Measurements from ENCODE around the gene ZNF575. TPM values are rescaled to one million over a fixed set of nuclear protein-coding genes. Genes with fewer than 3 reads are reported as not detected.
"Not testable (repeated sequence)": the region's sequence is repeated elsewhere in the genome, so short reads cannot be mapped to it uniquely, and the experiment has no call there.

The ZNF575 gene
- polyA plus RNA-seq, 1 donor from 2014 or later: not detected

- no peak overlapping the region for H3K4me2 ChIP-seq (ENCODE audit: low read length)
- no peaks in the 10 kb centered on the region for H3K79me2 ChIP-seq (replicated peaks; ENCODE audit: insufficient read depth, low read length)
- H3K9ac ChIP-seq (ENCODE audit: low read length): no peak overlapping the region
- H3K36me3 ChIP-seq (ENCODE audit: insufficient read depth, low read length): no peaks in the 10 kb centered on the region
- TF ChIP-seq EP300 (conservative IDR thresholded peaks at IDR 0.05; ENCODE audit: poor library complexity, severe bottlenecking) (no peak), RAD21 (conservative IDR thresholded peaks at IDR 0.05) (no peak), TAF1 (IDR thresholded peaks at IDR 0.05; ENCODE audit: low read depth) (no peak), MXI1 (conservative IDR thresholded peaks at IDR 0.05; ENCODE audit: poor library complexity, severe bottlenecking) (no peak), CTCF (IDR thresholded peaks at IDR 0.05; ENCODE audit: poor library complexity, severe bottlenecking) (no peak), SMC3 (conservative IDR thresholded peaks at IDR 0.05; ENCODE audit: poor library complexity) (no peak), POLR2AphosphoS5 (IDR thresholded peaks at IDR 0.05) (no peak), EZH2 (IDR thresholded peaks at IDR 0.05; ENCODE audit: borderline replicate concordance, insufficient read depth, low read length, poor library complexity, severe bottlenecking) (no peak)
- TF ChIP-seq, protein P1, sequence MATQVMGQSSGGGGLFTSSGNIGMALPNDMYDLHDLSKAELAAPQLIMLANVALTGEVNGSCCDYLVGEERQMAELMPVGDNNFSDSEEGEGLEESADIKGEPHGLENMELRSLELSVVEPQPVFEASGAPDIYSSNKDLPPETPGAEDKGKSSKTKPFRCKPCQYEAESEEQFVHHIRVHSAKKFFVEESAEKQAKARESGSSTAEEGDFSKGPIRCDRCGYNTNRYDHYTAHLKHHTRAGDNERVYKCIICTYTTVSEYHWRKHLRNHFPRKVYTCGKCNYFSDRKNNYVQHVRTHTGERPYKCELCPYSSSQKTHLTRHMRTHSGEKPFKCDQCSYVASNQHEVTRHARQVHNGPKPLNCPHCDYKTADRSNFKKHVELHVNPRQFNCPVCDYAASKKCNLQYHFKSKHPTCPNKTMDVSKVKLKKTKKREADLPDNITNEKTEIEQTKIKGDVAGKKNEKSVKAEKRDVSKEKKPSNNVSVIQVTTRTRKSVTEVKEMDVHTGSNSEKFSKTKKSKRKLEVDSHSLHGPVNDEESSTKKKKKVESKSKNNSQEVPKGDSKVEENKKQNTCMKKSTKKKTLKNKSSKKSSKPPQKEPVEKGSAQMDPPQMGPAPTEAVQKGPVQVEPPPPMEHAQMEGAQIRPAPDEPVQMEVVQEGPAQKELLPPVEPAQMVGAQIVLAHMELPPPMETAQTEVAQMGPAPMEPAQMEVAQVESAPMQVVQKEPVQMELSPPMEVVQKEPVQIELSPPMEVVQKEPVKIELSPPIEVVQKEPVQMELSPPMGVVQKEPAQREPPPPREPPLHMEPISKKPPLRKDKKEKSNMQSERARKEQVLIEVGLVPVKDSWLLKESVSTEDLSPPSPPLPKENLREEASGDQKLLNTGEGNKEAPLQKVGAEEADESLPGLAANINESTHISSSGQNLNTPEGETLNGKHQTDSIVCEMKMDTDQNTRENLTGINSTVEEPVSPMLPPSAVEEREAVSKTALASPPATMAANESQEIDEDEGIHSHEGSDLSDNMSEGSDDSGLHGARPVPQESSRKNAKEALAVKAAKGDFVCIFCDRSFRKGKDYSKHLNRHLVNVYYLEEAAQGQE (IDR thresholded peaks at IDR 0.05; ENCODE audit: borderline replicate concordance): no peak
- H2AFZ ChIP-seq (ENCODE audit: low read depth, low read length): no peak overlapping the region
- no peaks in the 10 kb centered on the region for H4K20me1 ChIP-seq (ENCODE audit: insufficient read depth)
- no peak overlapping the region for H3K27ac ChIP-seq (ENCODE audit: low read length)
- H3K4me3 ChIP-seq (ENCODE audit: low read length): no peak overlapping the region
- no peaks in the 10 kb centered on the region for H3K9me2 ChIP-seq (ENCODE audit: insufficient read depth, low read length)
- H3K9me3 ChIP-seq (ENCODE audit: low read length): no peaks in the 10 kb centered on the region
- H3F3A ChIP-seq (ENCODE audit: insufficient read depth, low read length, poor library complexity, severe bottlenecking): no peaks in the 10 kb centered on the region
- H3K27me3 ChIP-seq (ENCODE audit: insufficient read depth, low read depth, low read length): no peaks in the 10 kb centered on the region
These were observed 10.1 kb upstream of the ZNF575 start for GRCh38 chr19:43522929-43523328.

- not testable (repeated sequence) for H3F3A ChIP-seq (ENCODE audit: insufficient read depth, low read length, poor library complexity, severe bottlenecking); H4K20me1 ChIP-seq (ENCODE audit: insufficient read depth); H3K9me3 ChIP-seq (ENCODE audit: low read length); H3K4me3 ChIP-seq (ENCODE audit: low read length); H3K27ac ChIP-seq (ENCODE audit: low read length); H3K9ac ChIP-seq (ENCODE audit: low read length); H3K27me3 ChIP-seq (ENCODE audit: insufficient read depth, low read depth, low read length); H2AFZ ChIP-seq (ENCODE audit: low read depth, low read length); H3K9me2 ChIP-seq (ENCODE audit: insufficient read depth, low read length); H3K36me3 ChIP-seq (ENCODE audit: insufficient read depth, low read length); H3K79me2 ChIP-seq (replicated peaks; ENCODE audit: insufficient read depth, low read length); H3K4me2 ChIP-seq (ENCODE audit: low read length)
These were observed 9.3 kb upstream of the ZNF575 start for GRCh38 chr19:43523696-43524095.
